ENCODE data around the gene FBXO31. TPM values are rescaled to one million over a fixed set of nuclear protein-coding genes. Genes with fewer than 3 reads are reported as not detected.

Gene FBXO31
- total and polyA plus RNA-seq, 2 experiments from 2014 or later = 19.3 to 31.0 TPM

- Histone ChIP-seq H4K20me1 (ENCODE audit: insufficient read depth) (no peaks in the 10 kb centered on the region), H3K4me3 (no peak overlapping the region), H2AFZ (no peak overlapping the region), H3K27ac (no peak overlapping the region), H3K9ac (no peak overlapping the region), H3K9me2 (ENCODE audit: insufficient read depth) (no peaks in the 10 kb centered on the region), H3K4me1 (ENCODE audit: insufficient read depth) (no peaks in the 10 kb centered on the region), H3K36me3 (ENCODE audit: low read depth) (peaks cover 3% of the 10 kb centered on the region; the same call in 1 of the 2 replicates), H3K4me2 (ENCODE audit: unreplicated experiment) (no peak overlapping the region), H3K27me3 (replicated peaks; ENCODE audit: insufficient read depth) (no peaks in the 10 kb centered on the region), H3K79me2 (ENCODE audit: insufficient read depth) (peaks cover 81% of the 10 kb centered on the region), H3F3A (ENCODE audit: insufficient read depth) (no peaks in the 10 kb centered on the region), H3K9me3 (ENCODE audit: low read depth) (no peaks in the 10 kb centered on the region)
- in situ Hi-C loops (cut with MboI) = no loop called here
- TF ChIP-seq EZH2phosphoT487 (IDR thresholded peaks at IDR 0.05; ENCODE audit: insufficient read depth, low read depth) = no peak
- TF ChIP-seq EZH2 (IDR thresholded peaks at IDR 0.05; ENCODE audit: insufficient read depth, poor library complexity, severe bottlenecking) = no peak
- no peak for DNase-seq
- 91 to 94% methylated on average over 8 of the region's 8 CpGs for WGBS, 2 experiments (ENCODE audit: low coverage in 1 of 2, low lambda C conversion rate in 2 of 2, missing lambda C conversion rate in 2 of 2)
Measured at GRCh38 chr16:87361916-87362619, 21.5 kb downstream of the FBXO31 start.

DNA sequence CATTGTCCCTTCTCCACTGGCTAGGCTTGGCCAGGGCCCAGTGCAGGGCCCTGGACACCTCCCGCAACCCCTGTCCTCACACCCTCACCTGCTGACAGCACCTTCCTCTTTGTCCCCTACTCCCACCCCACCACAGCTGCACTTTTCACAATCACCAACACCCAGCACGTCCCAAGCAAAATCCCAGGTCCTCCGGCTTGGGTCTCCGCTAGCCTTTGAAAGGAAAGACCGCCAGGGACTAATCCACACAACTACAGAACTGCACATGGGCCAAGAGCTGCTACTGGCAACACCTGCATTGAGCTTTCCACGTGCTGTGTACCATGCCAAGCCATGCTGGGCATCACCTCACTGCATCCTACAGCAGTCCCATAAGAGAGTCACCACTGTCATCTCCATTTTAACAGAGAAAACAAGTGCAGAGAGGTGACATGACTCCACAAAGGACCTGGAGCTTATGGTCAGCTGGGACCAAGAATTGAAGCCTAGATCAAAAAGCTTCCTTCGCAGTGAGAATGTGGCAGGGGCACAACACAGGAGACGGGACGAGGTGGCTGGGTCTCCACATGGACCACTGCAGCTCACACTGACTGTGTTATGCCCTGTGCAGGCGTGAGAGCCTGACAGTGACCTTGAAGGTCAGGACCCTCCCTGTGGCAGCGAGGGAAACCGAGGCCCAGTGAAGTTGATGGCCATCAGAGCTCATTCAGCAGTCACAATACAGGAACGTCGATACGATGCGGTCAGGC is 22.5 kb downstream of the FBXO31 start:
- H3K27ac ChIP-seq = no peak overlapping the region
- H3K27me3 ChIP-seq (replicated peaks; ENCODE audit: insufficient read depth) = no peaks in the 10 kb centered on the region
- no peaks in the 10 kb centered on the region for H4K20me1 ChIP-seq (ENCODE audit: insufficient read depth)
- no peak for DNase-seq
- WGBS, 2 experiments (ENCODE audit: low coverage in 1 of 2, low lambda C conversion rate in 2 of 2, missing lambda C conversion rate in 2 of 2) = 95 to 96% methylated on average over 16 of the region's 16 CpGs
- no peak overlapping the region for H3K4me2 ChIP-seq (ENCODE audit: unreplicated experiment)
- H2AFZ ChIP-seq = no peak overlapping the region
- H3K79me2 ChIP-seq (ENCODE audit: insufficient read depth) = peaks cover 70% of the 10 kb centered on the region
- TF ChIP-seq EZH2phosphoT487 (IDR thresholded peaks at IDR 0.05; ENCODE audit: insufficient read depth, low read depth) (no peak), EZH2 (IDR thresholded peaks at IDR 0.05; ENCODE audit: insufficient read depth, poor library complexity, severe bottlenecking) (no peak)
- H3K4me1 ChIP-seq (ENCODE audit: insufficient read depth) = no peaks in the 10 kb centered on the region
- no peaks in the 10 kb centered on the region for H3K9me3 ChIP-seq (ENCODE audit: low read depth)
- in situ Hi-C loops (cut with MboI) = no loop called here
- no peak overlapping the region for H3K9ac ChIP-seq
- no peak overlapping the region for H3K4me3 ChIP-seq
- H3K9me2 ChIP-seq (ENCODE audit: insufficient read depth) = no peaks in the 10 kb centered on the region
- no peaks in the 10 kb centered on the region for H3F3A ChIP-seq (ENCODE audit: insufficient read depth)
- H3K36me3 ChIP-seq (ENCODE audit: low read depth) = peaks cover 3% of the 10 kb centered on the region; the same call in 1 of the 2 replicates

DNA sequence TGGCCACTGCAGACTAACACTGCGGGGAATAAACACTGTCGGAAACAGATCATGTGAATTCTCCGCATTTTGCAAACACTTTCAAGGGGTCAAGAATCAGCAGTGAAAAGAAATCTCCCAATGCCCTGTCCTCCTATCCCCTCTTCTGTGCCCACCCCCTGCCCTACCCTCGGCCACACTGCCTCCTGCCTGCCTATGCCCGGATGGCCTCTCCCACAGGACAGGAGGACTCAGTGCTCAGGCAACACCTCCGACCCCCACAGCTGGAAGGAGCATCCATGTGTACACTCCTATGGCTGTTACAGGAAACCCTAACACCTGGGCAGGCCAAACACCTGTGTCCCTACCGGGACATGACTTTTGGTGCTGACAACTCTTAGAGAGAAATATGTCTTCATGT is 24.5 kb downstream of the FBXO31 start:
- TF ChIP-seq EZH2 (IDR thresholded peaks at IDR 0.05; ENCODE audit: insufficient read depth, poor library complexity, severe bottlenecking) (no peak), EZH2phosphoT487 (IDR thresholded peaks at IDR 0.05; ENCODE audit: insufficient read depth, low read depth) (no peak)
- Histone ChIP-seq H3K9ac (no peak overlapping the region), H3K27ac (no peak overlapping the region), H2AFZ (no peak overlapping the region), H3K27me3 (replicated peaks; ENCODE audit: insufficient read depth) (no peaks in the 10 kb centered on the region), H4K20me1 (ENCODE audit: insufficient read depth) (no peaks in the 10 kb centered on the region), H3F3A (ENCODE audit: insufficient read depth) (no peaks in the 10 kb centered on the region), H3K79me2 (ENCODE audit: insufficient read depth) (peaks cover 55% of the 10 kb centered on the region), H3K4me3 (no peak overlapping the region), H3K4me2 (ENCODE audit: unreplicated experiment) (no peak overlapping the region), H3K9me2 (ENCODE audit: insufficient read depth) (no peaks in the 10 kb centered on the region), H3K9me3 (ENCODE audit: low read depth) (no peaks in the 10 kb centered on the region), H3K36me3 (ENCODE audit: low read depth) (0 out of 2 replicates have a peak, but pooled peaks cover 3% of the 10 kb centered on the region), H3K4me1 (ENCODE audit: insufficient read depth) (no peaks in the 10 kb centered on the region)
- WGBS, 2 experiments (ENCODE audit: low coverage in 1 of 2, low lambda C conversion rate in 2 of 2, missing lambda C conversion rate in 2 of 2) = 83 to 92% methylated on average over 7 of the region's 7 CpGs
- in situ Hi-C loops (cut with MboI) = no loop called here
- no peak for DNase-seq

DNA sequence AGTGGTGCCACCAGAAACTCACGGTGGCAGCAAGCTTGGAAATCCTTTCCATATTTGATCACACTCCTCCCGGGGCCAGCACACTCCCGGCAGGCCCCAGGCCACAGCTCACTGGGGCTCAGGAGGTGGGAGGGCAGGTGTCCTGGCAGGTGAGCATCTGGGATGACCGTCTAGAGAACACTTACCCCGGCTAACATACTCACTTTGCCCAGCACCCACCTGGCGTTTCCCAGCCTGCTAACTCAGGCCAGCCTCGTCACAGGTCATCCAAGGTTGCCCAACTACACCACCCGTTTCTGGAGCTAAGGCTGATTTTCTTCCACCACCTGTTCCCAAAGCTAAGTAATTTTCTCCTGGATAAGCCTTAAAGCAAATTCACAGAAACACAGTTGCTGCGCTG is 24.9 kb downstream of the FBXO31 start:
- in situ Hi-C loops (cut with MboI) = no loop called here
- Histone ChIP-seq H3K9ac (no peak overlapping the region), H3K9me2 (ENCODE audit: insufficient read depth) (no peaks in the 10 kb centered on the region), H3F3A (ENCODE audit: insufficient read depth) (no peaks in the 10 kb centered on the region), H3K9me3 (ENCODE audit: low read depth) (no peaks in the 10 kb centered on the region), H3K27me3 (replicated peaks; ENCODE audit: insufficient read depth) (no peaks in the 10 kb centered on the region), H3K36me3 (ENCODE audit: low read depth) (0 out of 2 replicates have a peak, but pooled peaks cover 3% of the 10 kb centered on the region), H3K79me2 (ENCODE audit: insufficient read depth) (peaks cover 54% of the 10 kb centered on the region), H3K4me3 (no peak overlapping the region), H3K4me1 (ENCODE audit: insufficient read depth) (no peaks in the 10 kb centered on the region), H3K27ac (no peak overlapping the region), H3K4me2 (ENCODE audit: unreplicated experiment) (no peak overlapping the region), H2AFZ (no peak overlapping the region), H4K20me1 (ENCODE audit: insufficient read depth) (no peaks in the 10 kb centered on the region)
- 89 to 95% methylated on average over 9 of the region's 9 CpGs for WGBS, 2 experiments (ENCODE audit: low coverage in 1 of 2, low lambda C conversion rate in 2 of 2, missing lambda C conversion rate in 2 of 2)
- TF ChIP-seq EZH2phosphoT487 (IDR thresholded peaks at IDR 0.05; ENCODE audit: insufficient read depth, low read depth) (no peak), EZH2 (IDR thresholded peaks at IDR 0.05; ENCODE audit: insufficient read depth, poor library complexity, severe bottlenecking) (no peak)
- no peak for DNase-seq
